Measurements from ENCODE around the gene CEP89.
"Not testable (repeated sequence)": the region's sequence is repeated elsewhere in the genome, so short reads cannot be mapped to it uniquely, and the experiment has no call there.

The CEP89 gene

DNA sequence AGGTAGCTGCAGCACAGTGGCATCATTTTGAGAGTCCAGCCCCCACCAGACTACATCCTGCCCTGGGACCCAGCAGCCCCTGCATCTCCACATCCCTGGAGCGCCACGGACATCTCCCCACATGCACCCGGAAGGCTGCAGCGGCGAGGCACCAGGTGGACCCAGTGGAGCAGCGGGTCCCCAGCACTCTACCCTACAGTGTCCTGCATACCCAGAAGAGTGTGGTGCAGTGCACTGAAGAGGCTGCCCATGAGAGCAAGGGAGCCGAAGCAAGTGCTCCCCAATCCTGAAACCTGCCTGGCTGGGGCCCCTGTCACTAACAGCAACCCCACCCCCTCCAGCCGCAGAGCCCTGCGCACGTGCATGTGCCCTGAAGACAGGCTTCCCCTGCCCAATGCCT lies 80.9 kb downstream of the CEP89 start:
- DNase-seq: no peak

DNA sequence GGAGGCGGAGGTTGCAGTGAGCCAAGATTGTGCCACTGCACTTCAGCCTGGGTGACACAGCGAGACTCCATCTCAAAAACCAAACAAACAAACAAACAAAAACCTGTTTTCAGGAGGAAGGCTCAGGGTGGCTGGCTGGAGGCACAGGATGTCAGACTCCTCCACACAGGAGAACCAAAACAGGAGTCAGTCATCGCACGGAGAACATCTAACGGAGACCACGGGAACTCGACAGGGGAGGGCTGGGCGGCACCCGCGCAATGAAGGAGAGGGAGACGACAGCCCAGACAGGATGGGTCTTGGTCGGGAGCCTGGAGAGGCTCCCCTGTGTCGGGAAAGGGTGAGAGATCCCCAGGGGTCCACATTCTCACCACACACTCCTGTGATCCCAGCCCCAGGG lies 81.4 kb downstream of the CEP89 start:
- DNase-seq: no peak

- DNase-seq: no peak
These were observed 82.4 kb downstream of the CEP89 start for GRCh38 chr19:32889137-32889934.

DNA sequence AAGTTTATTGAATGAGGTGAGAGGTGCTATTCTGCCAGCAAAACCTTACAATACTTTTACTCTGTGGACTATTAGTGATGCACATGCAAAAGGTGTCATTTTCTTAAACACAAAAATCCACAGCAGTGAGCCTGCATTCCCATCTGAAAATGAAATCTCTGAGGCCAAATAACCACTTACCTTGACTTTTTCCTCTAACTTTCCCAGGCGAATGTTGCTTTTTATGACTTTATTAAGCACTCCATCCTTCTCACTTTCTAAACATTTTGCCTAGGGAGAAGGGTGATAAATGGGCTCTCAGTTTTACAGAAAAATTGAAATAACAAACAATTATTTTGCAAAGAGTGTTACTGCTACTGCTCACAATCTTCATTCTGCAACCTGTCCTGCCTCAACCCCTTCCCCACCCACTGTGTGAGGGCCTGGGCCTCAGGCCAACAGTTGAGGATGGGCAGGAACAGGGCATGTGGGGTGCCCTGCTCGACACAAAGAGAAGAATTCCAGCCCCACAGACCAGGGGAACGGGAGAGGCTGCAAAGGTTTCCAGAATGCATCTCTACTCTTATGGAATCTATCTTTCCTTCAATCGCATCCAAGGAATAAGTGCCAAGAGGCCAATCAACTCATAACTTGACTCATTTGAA lies 84.1 kb downstream of the CEP89 start:
- DNase-seq: no peak

GRCh38 chr19:32886241-32886640 lies 85.5 kb downstream of the CEP89 start:
- no peak for DNase-seq

DNA sequence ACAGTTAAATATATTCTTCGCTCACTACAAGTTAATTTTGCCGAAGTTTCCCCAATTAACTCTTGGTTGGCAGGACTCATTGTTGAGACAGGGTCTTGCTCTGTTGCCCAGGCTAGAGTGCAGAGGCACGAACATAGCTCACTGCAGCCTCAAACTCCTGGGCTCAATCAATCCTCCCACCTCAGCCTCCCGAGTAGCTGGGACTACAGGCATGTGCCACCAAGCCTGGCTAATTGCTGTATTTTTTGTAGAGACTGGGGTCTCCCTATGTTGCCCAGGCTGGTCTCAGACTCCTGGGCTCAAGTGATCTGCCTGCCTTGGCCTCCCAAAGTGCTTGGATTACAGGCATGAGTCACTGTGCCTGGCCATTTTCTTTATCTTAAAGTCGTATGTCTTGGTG lies 86.5 kb downstream of the CEP89 start:
- DNase-seq: not testable (repeated sequence)

GRCh38 chr19:32881766-32882165 lies 90.0 kb downstream of the CEP89 start:
- no peak for DNase-seq

GRCh38 chr19:32880622-32881021 lies 91.1 kb downstream of the CEP89 start:
- DNase-seq: no peak

GRCh38 chr19:32879741-32880140 lies 92.0 kb downstream of the CEP89 start:
- DNase-seq: no peak

GRCh38 chr19:32878988-32879387 lies 92.8 kb downstream of the CEP89 start:
- no peak for DNase-seq

- DNase-seq: no peak
These were observed 93.6 kb downstream of the CEP89 start for GRCh38 chr19:32877977-32878745.

- no peak for DNase-seq
These were observed 94.3 kb downstream of the CEP89 start for GRCh38 chr19:32877323-32877912.

DNA sequence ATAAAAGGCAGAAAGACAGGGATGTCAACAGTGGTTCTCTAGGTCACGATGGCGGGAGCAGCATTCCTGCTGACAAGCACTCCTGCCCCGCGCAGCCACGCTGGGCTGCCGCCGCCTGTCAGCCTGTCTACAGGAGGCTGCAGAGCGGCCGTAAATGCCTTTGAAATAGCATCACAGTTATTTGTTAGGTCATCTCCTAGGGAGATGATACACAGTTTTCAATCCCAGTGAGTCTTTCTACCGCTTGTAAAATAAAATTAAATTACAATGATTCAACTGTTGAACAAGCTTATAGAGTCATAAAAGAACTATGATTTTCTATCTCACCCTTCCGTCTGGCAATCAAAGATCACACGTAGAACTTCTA lies 94.9 kb downstream of the CEP89 start:
- DNase-seq: no peak

DNA sequence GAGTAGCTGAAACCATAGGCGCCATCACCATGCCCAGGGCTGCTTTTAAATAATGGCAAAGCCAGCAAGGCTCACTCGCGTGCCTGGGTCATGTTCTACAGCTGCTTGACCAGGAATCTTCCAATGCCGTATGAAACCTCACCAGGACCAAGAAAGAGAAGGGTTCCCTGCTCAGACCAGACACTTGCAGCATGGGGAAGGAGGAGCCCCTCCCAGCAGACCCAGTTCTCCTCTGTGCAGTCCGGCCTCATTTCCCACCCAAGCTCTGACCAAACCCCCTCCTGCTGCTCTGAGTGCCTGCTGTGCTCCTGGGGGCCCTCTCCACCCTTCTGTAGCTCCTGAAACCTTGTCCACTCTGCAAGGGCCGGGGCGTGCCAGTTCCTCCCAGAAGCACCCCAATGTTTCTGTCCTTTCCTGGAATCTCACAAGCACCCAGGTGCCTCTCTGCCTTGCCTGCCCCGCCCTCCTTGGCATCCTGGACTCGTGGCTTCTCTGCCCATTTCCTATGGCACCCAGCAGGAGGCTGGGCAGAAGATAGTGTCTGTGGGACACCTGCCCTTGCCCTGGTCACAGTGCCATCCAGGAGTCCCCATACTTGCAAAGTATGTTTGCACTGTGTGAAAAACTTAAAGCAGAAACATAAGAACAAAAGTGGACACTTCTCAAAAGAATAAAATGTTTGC lies 95.4 kb downstream of the CEP89 start:
- no peak for DNase-seq

DNA sequence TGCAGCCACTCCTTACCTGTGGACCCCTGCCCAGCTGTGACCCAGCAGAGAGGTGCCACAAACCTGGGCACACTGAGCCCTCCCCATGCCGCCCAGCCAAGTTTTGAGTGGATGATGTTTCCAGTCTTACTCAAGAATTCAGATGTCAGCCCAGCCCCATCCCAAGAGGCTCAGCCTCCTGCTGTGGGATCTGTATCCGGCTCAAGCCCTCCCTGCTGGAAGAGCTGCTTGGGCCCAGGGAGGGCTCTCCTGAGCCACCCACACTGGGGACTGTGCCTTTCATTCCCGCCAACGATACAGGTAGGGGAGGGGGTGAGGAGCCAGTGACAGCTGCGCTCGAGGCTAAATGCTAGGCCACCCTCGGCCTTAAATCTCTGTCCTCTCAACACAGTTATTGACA lies 96.3 kb downstream of the CEP89 start:
- no peak for DNase-seq

DNA sequence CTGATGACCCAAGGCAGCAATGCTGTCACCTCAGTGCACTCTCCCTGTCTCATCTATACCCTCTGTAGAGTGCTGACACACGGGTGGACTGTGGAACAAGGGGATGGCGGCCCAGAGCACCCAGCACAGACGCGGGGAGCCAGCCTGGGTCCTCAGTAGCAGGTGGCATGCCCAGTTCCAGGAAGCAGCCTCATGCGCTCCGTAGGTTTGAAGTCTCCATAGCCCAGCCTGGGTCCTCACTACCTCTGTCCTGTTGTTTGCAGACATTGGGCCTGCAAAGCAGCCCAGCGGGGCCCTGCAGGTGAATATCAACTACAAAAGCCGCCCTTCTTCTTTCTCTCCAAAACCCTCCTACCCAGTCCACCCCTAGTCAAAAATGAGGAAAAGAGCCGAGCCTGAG lies 97.2 kb downstream of the CEP89 start:
- DNase-seq: no peak

GRCh38 chr19:32873247-32873959 lies 98.4 kb downstream of the CEP89 start:
- no peak for DNase-seq

- no peak for DNase-seq
These were observed 99.4 kb downstream of the CEP89 start for GRCh38 chr19:32872391-32872790.

DNA sequence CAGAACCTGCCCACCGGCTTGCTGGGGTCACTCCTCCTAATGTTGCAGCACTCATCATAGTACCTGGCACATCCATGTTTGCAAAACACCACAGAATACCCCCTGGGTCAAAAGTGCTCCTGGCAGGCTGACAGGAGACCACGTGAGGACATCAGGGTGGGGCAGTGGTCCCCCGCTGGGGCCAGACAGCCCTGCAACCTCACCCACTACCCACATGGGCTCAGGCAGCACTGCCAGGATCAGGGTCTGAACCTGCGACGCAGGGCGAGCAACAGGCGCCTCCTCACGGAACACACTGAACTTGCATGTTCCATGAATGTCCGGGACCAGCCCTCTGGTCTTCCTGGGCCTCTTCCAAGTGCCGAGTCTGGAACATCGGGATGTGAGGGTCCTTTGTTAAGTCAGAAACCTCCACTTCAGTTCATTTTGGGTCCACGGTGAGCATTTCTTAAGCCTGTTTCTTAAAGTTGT lies 100.7 kb downstream of the CEP89 start:
- no peak for DNase-seq

GRCh38 chr19:32869966-32870573 lies 101.7 kb downstream of the CEP89 start:
- no peak for DNase-seq

DNA sequence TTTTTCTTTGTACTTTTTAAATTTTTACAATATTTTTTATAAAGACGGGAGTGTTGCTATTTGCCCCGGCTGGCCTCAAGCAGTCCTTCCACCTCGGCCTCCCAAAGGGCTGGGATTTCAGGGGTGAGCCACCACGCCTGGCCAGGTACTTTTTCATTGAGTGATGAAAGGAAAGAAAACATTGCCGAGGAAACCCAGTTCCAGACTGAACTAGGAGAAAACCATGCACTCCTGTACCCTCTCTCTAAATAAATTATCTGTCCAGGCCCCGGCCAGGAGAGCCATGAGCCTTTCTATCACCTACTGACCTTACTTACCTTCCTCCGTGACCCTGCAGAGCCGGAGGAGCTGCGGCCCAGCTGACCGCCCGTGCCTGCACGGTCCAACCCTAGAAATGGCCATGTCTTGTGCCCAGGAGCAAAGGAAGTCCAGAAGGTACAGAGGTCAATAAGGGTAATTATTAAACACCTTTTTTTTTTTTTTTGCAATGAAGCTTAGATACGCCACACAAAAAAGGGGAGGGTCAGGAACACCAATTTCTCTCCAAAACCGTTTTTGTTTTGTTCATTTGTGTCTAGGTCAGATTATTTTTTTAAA lies 102.3 kb downstream of the CEP89 start, which contains the start of gene SLC7A9:
TSS of gene SLC7A9 (minus strand) at position 399 of the 597 bp plus-strand sequence. CDS start 1,233 bp downstream, outside the sequence.
- no peak for DNase-seq
